Measurements from ENCODE around the gene HIF3A.
"Not testable (repeated sequence)": the region's sequence is repeated elsewhere in the genome, so short reads cannot be mapped to it uniquely, and the experiment has no call there.

Gene HIF3A

GRCh38 chr19:46296722-46297461, at the start of gene HIF3A:
Gene HIF3A (plus strand): TSS chr19:46297042. CDS start chr19:46297077, 35 bp downstream.
- no peak for DNase-seq (ENCODE audit: low read depth)

- no peak for DNase-seq (ENCODE audit: low read depth)
Observed at GRCh38 chr19:46250076-46250735, 46.6 kb upstream of the HIF3A start.

- no peak for DNase-seq (ENCODE audit: low read depth)
Observed at GRCh38 chr19:46251416-46251815, 45.4 kb upstream of the HIF3A start.

- DNase-seq (ENCODE audit: low read depth) = no peak
Observed at GRCh38 chr19:46254776-46255175, 42.1 kb upstream of the HIF3A start.

GRCh38 chr19:46256855-46257254, 40.0 kb upstream of the HIF3A start:
- DNase-seq (ENCODE audit: low read depth) = no peak

GRCh38 chr19:46261501-46261900, 35.3 kb upstream of the HIF3A start:
- DNase-seq (ENCODE audit: low read depth) = not testable (repeated sequence)

- peak; percentile 24 for DNase-seq (ENCODE audit: low read depth)
Observed at GRCh38 chr19:46262684-46263296, 34.1 kb upstream of the HIF3A start.

- not testable (repeated sequence) for DNase-seq (ENCODE audit: low read depth)
Observed at GRCh38 chr19:46264801-46265200, 32.0 kb upstream of the HIF3A start.

- peak; percentile 34 for DNase-seq (ENCODE audit: low read depth)
Observed at GRCh38 chr19:46265217-46265828, 31.5 kb upstream of the HIF3A start.

GRCh38 chr19:46269101-46269500, 27.7 kb upstream of the HIF3A start:
- no peak for DNase-seq (ENCODE audit: low read depth)

GRCh38 chr19:46270521-46271256, 26.2 kb upstream of the HIF3A start:
- DNase-seq (ENCODE audit: low read depth) = no peak

GRCh38 chr19:46271481-46272197, 25.2 kb upstream of the HIF3A start:
- DNase-seq (ENCODE audit: low read depth) = no peak

GRCh38 chr19:46273931-46274330, 22.9 kb upstream of the HIF3A start:
- DNase-seq (ENCODE audit: low read depth) = not testable (repeated sequence)

GRCh38 chr19:46279177-46279576, 17.7 kb upstream of the HIF3A start:
- DNase-seq (ENCODE audit: low read depth) = no peak

GRCh38 chr19:46283771-46284170, 13.1 kb upstream of the HIF3A start:
- no peak for DNase-seq (ENCODE audit: low read depth)

GRCh38 chr19:46284635-46285034, 12.2 kb upstream of the HIF3A start:
- DNase-seq (ENCODE audit: low read depth) = no peak

- no peak for DNase-seq (ENCODE audit: low read depth)
Observed at GRCh38 chr19:46287585-46287984, 9.3 kb upstream of the HIF3A start.

- peak; percentile 54 for DNase-seq (ENCODE audit: low read depth)
Observed at GRCh38 chr19:46288896-46289588, 7.8 kb upstream of the HIF3A start.

- DNase-seq (ENCODE audit: low read depth) = no peak
Observed at GRCh38 chr19:46289724-46290619, 6.9 kb upstream of the HIF3A start.

- DNase-seq (ENCODE audit: low read depth) = no peak
Observed at GRCh38 chr19:46291829-46292228, 5.0 kb upstream of the HIF3A start.
